ENCODE data around the gene EPAS1. TPM values are rescaled to one million over a fixed set of nuclear protein-coding genes. Genes with fewer than 3 reads are reported as not detected.

EPAS1 gene
- total RNA-seq, 1 experiment from 2014 or later, result 23.7 TPM

- no peak for DNase-seq (ENCODE audit: low read depth)
Measured at GRCh38 chr2:46273225-46273863, 23.9 kb upstream of the EPAS1 start.

GRCh38 chr2:46273919-46274318 lies 23.3 kb upstream of the EPAS1 start:
- DNase-seq (ENCODE audit: low read depth), result no peak

GRCh38 chr2:46274586-46274985 lies 22.6 kb upstream of the EPAS1 start:
- no peak for DNase-seq (ENCODE audit: low read depth)

GRCh38 chr2:46275995-46276394 lies 21.2 kb upstream of the EPAS1 start:
- DNase-seq (ENCODE audit: low read depth), result no peak

GRCh38 chr2:46276642-46277041 lies 20.6 kb upstream of the EPAS1 start:
- no peak for DNase-seq (ENCODE audit: low read depth)

- DNase-seq (ENCODE audit: low read depth), result peak; percentile 50
Measured at GRCh38 chr2:46277431-46278190, 19.6 kb upstream of the EPAS1 start.

GRCh38 chr2:46278952-46279351 lies 18.3 kb upstream of the EPAS1 start:
- DNase-seq (ENCODE audit: low read depth), result no peak

- DNase-seq (ENCODE audit: low read depth), result no peak
Measured at GRCh38 chr2:46281939-46282338, 15.3 kb upstream of the EPAS1 start.

- DNase-seq (ENCODE audit: low read depth), result no peak
Measured at GRCh38 chr2:46283693-46284092, 13.5 kb upstream of the EPAS1 start.

GRCh38 chr2:46284260-46284659 lies 12.9 kb upstream of the EPAS1 start:
- no peak for DNase-seq (ENCODE audit: low read depth)

- no peak for DNase-seq (ENCODE audit: low read depth)
Measured at GRCh38 chr2:46284796-46285195, 12.4 kb upstream of the EPAS1 start.

- no peak for DNase-seq (ENCODE audit: low read depth)
Measured at GRCh38 chr2:46286715-46287114, 10.5 kb upstream of the EPAS1 start.

GRCh38 chr2:46290078-46290477 lies 7.1 kb upstream of the EPAS1 start:
- no peak for DNase-seq (ENCODE audit: low read depth)

GRCh38 chr2:46293466-46293865 lies 3.7 kb upstream of the EPAS1 start:
- DNase-seq (ENCODE audit: low read depth), result no peak

GRCh38 chr2:46294176-46294836 lies 2.9 kb upstream of the EPAS1 start:
- peak; percentile 48 for DNase-seq (ENCODE audit: low read depth)

- no peak for DNase-seq (ENCODE audit: low read depth)
Measured at GRCh38 chr2:46296216-46296839, 879 bp upstream of the EPAS1 start.

GRCh38 chr2:46297546-46298271 lies 502 bp downstream of the EPAS1 start:
- peak; percentile 31 for DNase-seq (ENCODE audit: low read depth)

- no peak for DNase-seq (ENCODE audit: low read depth)
Measured at GRCh38 chr2:46298272-46298521, 990 bp downstream of the EPAS1 start.

- peak; percentile 70 for DNase-seq (ENCODE audit: low read depth)
Measured at GRCh38 chr2:46298522-46299353, 1.5 kb downstream of the EPAS1 start.

- peak; percentile 80 for DNase-seq (ENCODE audit: low read depth)
Measured at GRCh38 chr2:46299365-46300263, 2.4 kb downstream of the EPAS1 start.

Measured in M059J (cell line).